IPS-18c (cell line): Measurements from ENCODE around the gene SHISA9.

Experiments
- H3K4me3 ChIP-seq: 2 replicates; pipeline ENCODE4 v1.7.0; 2013; ENCODE audit warnings: low read depth, mild to moderate bottlenecking, low read length, moderate library complexity; ENCODE audit not compliant: insufficient read depth
- H3K9me3 ChIP-seq: one replicate; pipeline ENCODE4 v1.6.1; 2013; ENCODE audit warnings: mild to moderate bottlenecking, low read length, moderate library complexity; ENCODE audit not compliant: control insufficient read depth, insufficient read depth

SHISA9 gene

DNA sequence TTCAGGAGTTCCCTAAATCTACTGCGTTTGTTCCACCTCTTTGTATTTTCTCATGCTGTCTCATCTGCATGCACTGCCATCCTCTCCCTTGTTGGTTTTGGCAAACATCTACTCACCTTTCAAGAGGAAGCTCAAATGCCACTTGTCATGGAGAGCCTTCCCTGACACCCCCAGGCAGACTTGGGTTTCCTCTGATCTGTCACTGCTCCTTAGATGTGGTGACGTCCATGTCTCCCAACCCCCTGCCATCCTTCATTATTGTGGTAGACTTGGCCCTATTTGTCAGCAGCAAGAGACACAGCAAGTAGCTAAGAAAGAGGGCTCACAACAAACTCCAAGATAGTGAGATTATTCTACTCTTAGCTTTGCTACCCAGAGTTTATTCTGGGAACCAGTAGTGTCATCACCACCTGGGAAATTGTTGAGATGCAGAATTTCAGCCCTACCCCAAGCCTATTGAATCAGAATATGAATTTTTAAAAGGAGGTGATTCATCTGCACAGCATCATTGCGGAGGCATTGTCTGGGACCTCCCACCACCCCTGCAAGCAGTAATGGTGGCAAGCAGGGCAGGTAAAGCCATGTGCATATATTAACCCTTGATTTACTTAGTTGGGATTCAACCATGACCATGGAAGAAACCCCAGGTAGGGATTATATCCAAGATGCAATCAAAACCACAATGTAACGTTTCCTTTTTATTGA lies 248.9 kb downstream of the SHISA9 start:
- Histone ChIP-seq H3K9me3 (no peaks in the 10 kb centered on the region), H3K4me3 (no peak overlapping the region)

DNA sequence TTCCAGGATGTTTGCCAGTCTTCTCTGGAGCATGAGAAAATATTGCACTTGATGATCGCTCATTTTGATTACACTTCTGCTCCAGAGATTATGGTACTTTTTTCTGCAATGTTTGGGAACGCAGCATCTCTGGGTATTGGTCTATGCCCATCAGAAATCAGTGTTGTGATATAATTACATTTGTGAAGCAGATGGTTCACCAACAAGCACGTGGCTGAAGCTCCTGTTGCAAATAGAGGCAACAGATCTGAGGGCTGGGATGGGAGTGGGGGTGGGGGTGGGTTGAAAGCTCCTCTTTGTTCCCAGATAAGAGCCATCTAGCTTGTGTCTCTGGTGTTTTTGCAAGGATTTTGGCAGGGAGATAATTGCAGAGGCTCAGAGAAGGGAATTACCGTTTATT lies 252.3 kb downstream of the SHISA9 start:
- no peak overlapping the region for H3K4me3 ChIP-seq
- no peaks in the 10 kb centered on the region for H3K9me3 ChIP-seq

DNA sequence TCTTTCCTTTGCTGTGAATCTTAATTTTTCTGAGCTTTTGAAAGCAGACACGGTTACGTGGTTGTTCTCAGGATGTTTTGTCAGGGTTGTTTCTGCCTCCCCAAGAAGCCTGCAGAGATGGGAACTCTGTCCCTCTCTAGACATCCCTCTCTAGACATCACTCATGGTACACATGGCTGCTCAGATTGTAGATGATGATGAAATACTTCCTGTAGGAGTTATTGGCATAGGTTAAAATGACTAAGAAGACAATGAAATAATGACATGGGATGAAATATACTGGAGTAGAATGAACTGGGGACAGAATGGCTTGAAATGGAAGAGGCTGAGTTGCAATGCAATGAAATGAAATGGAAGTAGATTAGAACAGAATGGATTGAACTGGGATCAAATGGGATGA lies 253.4 kb downstream of the SHISA9 start:
- H3K9me3 ChIP-seq, result no peaks in the 10 kb centered on the region

DNA sequence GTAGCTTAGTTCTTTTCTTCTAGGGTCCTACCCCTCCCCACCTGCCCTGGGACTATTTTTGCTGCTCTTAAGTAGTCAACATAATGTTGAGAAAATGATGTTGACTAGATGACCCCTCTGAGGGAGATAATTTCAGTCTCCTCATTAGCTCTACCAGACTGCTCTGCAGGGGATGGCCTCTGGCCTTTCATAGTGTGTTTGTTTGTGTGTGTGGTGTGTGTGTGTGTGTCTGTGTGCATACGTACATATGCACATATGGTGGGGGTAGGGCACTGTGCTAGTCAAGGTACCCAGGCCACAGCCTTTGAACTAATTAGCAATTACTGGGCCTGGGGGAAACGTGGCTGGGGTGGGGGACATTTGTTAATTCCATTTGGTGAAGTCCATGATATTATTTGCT lies 254.0 kb downstream of the SHISA9 start:
- Histone ChIP-seq H3K4me3 (no peak overlapping the region), H3K9me3 (no peaks in the 10 kb centered on the region)

More for the DNA sequence above, 253.4 kb downstream of the SHISA9 start:
- H3K4me3 ChIP-seq, result no peak overlapping the region

DNA sequence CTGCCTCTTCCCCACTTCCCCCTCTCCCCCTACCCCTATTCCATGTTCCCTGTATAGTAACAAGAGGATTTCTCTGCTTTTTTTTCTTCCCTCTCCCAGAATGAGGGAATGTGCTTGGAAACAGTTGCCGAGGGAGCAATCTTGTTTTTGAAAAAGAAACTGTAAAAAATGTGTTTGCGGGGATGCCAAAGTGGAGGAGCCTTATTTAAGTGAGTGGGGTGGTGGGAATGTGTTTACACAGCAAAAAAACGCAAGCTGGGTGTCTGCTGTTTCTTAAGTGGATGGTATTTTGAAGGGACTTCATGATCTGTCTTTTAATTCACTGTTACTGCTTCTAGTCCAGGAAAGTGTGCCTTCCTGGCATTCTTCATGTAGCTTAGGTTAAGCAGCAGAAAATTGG lies 254.4 kb downstream of the SHISA9 start:
- no peak overlapping the region for H3K4me3 ChIP-seq

DNA sequence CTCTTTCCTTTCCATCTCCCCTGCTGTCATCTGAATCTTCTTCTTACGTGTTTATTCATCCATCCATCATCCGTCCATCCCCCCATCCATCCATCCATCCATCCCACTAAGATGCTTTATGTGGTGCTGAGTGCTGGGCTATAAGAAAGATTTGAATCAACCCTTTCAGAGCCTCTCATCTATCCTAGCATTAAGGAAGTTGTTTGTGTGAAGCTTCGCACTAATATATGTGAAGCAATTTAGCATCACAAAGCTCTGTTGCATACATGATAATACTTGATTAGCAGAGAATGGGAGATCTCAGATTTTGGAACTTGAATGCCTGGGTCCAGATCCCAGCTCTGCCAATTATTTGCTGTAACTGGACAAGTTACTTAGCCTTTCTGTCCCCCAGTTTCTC lies 255.7 kb downstream of the SHISA9 start:
- Histone ChIP-seq H3K4me3 (no peak overlapping the region), H3K9me3 (no peaks in the 10 kb centered on the region)

More for the DNA sequence above, 254.4 kb downstream of the SHISA9 start:
- H3K9me3 ChIP-seq, result no peaks in the 10 kb centered on the region

DNA sequence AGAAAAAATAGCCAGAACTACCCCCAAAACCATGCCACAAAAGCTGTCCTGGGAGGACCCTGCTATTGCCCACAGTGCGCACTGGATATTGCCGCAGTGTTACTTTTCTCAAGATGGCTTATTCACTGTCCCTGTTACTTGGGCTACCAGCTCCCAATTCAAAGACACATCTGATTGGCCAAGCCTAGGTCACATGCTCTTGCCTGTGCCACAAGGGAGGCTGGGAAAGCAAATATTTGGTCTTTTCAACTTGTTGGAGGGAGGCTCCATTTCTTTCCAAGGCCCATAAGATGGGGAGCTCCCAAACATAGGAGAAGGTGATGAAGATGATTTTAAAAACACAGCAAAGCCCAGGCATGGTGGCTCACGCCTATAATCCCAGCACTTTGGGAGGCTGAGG lies 257.0 kb downstream of the SHISA9 start:
- H3K4me3 ChIP-seq, result no peak overlapping the region
- H3K9me3 ChIP-seq, result no peaks in the 10 kb centered on the region

DNA sequence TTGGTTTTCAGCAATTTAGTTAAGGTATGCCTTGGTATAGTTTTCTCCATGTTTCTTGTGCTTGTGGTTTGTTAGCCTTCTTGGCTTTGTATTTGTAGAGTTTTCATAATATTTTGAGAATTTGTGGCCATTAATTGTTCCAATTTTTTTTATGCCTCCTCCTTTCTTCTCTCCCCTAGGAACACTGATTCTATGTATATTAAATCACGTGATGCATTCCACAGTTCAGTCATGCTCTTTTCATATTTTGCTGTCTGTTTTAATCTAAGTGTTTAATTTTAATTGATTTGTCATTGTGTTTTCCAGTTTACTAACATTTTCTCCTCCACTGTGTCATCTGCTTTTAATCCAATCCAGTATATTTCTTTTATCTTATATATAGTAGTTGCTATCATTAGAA lies 263.6 kb downstream of the SHISA9 start:
- Histone ChIP-seq H3K4me3 (no peak overlapping the region), H3K9me3 (no peaks in the 10 kb centered on the region)

DNA sequence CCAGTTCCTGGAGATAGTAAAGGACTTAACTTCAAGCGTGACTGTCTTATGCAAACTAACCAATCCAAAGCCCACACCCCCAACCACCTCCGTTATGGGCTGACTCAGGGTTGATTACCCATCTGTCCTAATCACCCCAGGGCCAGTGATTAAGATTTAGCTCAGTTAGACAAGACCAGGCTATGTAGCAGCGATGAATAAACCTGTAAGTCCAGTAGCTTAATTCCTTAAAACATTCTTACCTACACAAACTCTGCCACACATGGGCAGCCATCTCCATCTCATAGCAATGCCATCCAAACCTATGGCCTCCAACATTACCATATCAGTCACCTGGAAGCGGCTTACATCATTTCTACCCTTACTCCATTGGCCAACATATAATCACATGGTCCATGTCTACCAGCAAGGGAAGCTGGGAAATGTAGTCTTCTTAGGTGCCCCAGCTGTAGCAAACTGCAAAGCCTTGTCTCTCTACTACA lies 266.7 kb downstream of the SHISA9 start:
- H3K4me3 ChIP-seq, result no peak overlapping the region

DNA sequence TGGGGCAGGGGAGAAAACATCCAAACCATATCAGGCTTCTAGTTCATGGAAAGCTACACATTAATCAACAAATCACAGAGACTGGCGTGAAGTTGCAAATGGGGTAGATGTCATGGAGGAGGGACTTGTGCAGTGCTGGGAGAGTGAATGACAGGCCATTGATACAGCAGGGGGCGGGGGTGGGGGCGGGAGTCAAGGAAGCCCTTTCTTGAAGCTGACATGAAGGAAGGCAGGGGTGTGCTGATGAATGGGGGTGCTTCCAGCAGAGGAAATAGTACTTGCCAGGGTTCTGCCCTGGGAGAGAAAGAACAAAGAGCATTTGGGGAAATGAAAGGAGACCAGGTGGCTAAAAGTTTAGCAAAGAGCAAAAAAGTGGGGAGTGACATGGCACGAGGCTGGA lies 269.9 kb downstream of the SHISA9 start:
- H3K4me3 ChIP-seq, result no peak overlapping the region

More for the DNA sequence above, 266.7 kb downstream of the SHISA9 start:
- no peaks in the 10 kb centered on the region for H3K9me3 ChIP-seq

DNA sequence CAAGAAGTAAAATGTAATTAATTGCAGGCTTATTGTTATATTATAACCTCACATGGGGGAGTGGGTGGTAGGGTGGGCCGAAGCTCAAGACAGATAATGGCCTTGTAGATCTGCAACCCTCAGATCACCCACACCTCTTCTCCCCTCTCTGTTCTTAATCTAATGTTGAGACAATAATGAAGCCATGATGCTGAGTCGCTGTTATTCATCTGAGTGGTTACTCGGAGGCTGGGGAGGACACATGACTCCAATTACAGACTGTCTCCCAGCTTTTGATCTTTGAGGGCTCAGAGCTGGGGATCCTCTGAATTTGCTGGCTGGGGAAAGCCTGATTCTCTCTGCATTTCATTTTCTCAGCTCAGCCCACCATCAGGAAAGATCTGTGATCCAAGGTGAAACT lies 275.3 kb downstream of the SHISA9 start:
- Histone ChIP-seq H3K4me3 (no peak overlapping the region), H3K9me3 (no peaks in the 10 kb centered on the region)

More for the DNA sequence above, 269.9 kb downstream of the SHISA9 start:
- no peaks in the 10 kb centered on the region for H3K9me3 ChIP-seq

DNA sequence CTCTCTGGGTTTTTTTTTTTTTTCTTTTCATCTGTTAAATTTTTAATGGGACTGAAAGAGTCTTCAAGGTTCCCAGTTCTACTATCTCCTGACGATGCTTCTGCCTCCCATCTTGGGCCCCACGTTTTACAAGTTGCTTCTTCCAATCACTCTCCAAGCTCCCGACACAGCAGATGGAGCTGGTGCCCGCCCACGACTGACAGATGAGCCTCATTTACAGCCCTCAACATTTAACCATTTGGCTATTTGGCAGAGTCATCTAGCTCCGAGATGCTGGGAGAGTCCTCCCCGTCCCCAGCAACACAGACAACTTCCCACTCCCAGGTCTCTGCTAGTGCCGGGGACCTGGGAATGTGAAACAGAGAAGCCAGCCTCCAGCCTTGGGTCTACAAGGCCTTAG lies 276.9 kb downstream of the SHISA9 start:
- Histone ChIP-seq H3K4me3 (no peak overlapping the region), H3K9me3 (no peaks in the 10 kb centered on the region)

DNA sequence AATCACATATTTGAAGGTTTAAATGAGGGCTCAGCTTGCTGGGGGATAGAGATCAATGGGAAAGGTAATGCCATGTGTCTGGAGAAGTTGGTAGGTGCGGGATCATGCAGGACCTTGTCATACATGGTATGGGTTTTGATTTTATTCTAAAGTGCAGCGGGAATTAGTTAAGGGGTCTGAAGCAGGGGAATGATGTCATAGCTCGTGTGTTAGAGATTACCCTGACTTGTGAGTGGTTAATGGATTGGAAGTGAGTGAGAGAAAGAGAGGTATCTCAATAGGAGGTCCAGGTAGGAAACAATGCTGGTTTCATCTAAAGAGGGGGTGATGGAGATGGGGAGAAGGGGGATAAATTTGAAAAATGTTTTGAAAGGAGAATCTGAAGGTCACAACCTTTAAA lies 280.0 kb downstream of the SHISA9 start:
- Histone ChIP-seq H3K9me3 (no peaks in the 10 kb centered on the region), H3K4me3 (no peak overlapping the region)

DNA sequence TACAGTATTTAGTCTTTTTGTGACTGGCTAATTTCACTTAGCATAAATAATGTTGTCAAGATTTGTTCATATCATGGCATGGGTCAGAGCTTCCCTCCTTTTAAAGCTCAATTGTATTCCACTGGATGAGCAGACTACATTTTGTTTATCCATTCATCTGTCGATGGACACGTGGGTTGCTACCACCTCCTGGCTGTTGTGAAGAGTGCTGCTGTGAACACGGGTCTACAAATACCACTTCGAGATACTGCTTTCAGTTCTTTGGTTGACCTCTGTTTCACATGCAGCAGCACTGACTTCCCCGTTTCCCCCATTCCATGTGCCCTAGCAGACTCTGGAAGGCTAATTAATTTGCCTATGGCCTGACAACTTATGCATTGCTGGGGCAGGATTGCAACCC lies 285.4 kb downstream of the SHISA9 start:
- Histone ChIP-seq H3K4me3 (no peak overlapping the region), H3K9me3 (no peaks in the 10 kb centered on the region)

DNA sequence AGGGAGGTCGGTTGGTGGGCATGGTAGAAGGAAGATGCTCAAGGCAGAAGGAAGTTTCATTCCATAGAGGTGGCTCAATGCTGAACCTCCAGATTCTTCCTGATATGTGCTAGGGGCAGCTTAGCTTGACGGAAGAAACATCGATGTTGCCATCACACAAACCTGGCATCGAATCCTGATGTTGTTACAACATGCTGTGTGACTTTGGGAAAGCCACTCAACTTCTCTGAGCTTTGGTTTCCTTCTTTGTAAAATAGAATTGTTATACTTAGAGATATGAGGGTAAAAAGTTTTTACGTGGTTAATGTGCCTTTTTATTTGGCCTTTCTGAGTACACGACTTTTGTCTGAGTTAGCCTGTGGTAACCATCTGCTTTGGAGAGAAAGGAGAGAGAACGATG lies 287.9 kb downstream of the SHISA9 start:
- Histone ChIP-seq H3K4me3 (no peak overlapping the region), H3K9me3 (no peaks in the 10 kb centered on the region)

DNA sequence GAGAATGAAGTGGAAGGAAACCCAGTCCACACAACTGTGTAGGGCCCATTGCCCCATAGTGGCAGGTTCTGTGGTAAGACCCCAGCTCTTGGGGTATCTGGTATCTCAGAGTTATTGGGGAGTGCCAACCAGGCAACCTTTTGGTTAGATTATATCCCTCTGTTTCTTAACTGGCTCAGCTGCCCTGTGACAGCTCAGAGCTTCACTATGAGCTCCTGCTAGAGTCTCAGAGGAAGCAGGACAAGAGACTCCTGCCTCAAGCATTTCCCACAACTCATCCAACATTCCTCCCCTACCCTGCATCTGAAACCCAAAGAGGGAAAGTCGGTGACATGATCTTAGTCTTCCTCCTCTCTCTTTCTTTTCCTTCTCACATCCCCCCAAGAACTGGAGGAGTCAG lies 292.3 kb downstream of the SHISA9 start:
- H3K9me3 ChIP-seq, result no peaks in the 10 kb centered on the region
- no peak overlapping the region for H3K4me3 ChIP-seq

DNA sequence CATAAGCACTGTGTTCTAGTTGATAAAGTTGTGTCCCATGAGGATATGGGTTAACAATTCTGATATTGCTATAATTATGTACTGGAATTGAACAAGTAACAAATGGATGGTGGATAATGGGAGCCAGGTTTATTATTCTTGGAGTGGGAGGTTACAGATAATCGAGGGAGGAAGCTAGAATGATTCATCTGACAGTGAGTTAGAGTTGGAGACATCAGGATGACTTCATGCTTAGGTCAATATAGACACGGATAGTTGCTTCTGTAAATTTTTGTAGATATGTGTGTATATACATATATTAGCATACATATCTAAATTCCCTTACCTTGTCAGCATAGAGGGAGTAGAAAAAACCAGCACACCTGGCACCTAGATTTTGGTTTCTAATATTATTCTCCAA lies 293.4 kb downstream of the SHISA9 start:
- Histone ChIP-seq H3K9me3 (no peaks in the 10 kb centered on the region), H3K4me3 (no peak overlapping the region)

DNA sequence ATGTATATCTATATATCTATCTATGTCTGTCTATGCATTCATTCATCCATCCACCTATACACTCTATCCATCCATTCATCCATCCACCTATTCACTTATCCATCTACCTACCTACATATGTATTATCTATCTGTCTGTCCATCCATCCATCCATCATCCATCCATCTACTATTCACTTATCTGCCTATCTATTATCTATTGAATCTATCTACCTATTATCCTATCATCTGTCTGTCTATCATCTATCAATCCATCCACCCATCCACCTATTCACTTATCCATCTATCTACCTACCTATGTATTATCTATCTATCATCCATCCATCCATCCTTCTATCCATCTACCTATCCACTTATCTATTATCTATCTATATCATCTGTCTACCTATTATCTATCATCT lies 302.3 kb downstream of the SHISA9 start:
- H3K4me3 ChIP-seq, result no peak overlapping the region
- H3K9me3 ChIP-seq, result no peaks in the 10 kb centered on the region

DNA sequence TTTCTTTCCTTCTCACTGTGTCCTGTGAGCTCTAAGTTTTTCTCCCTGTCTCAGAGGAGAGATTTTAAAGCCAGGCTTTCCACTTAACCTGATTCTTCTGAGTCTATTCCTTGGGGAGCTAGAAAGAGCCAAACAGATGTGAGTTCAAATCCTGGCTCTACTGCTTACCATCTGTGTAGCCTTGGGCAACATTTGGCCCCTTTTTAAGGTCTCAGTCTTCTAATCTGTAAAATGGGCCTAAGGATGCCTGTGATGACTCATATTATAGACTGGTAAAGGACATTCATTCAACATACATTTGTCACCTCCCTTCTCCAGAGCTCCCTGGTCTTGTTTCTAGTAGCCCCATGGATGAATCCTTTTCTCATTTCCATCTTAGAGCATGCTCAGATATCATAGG lies 304.0 kb downstream of the SHISA9 start:
- Histone ChIP-seq H3K4me3 (no peak overlapping the region), H3K9me3 (no peaks in the 10 kb centered on the region)
